C4-2B (cell line): Measurements from ENCODE around the gene HPD.

Experiments
- CTCF ChIP-seq: fragments of 450-650 bp; conservative IDR thresholded peaks from 2 replicates; pipeline ENCODE4 v1.5.1; 2017; ENCODE audit warnings: mild to moderate bottlenecking
- ZFX ChIP-seq: fragments of 450-650 bp; IDR thresholded peaks from 2 replicates; pipeline ENCODE4 v1.6.1; 2017

- TF ChIP-seq CTCF (no peak), ZFX (no peak)
These were observed 59.9 kb downstream of the HPD start for GRCh38 chr12:121798787-121799155.
